Spleen (tissue), 11 donors: ENCODE measurements around the gene BTBD7. TPM values are rescaled to one million over a fixed set of nuclear protein-coding genes. Genes with fewer than 3 reads are reported as not detected.

Experiments used
- DNase-seq: peaks from one replicate; pipeline ENCODE4 v3.0.0-alpha.2; 2020
- H3K27ac ChIP-seq, 8 donors: fragments of 200-600 bp; sonication (generic) in 7 of 8; 1 replicate in 4 of 8; 2 replicates in 4 of 8; pipeline versions ENCODE4 v1.5.0 to v1.8.0; 2016 to 2021; ENCODE audit warnings: inconsistent platforms in 4 of 8, mild to moderate bottlenecking in 4 of 8, moderate library complexity in 1 of 8
- H3K27me3 ChIP-seq, 7 donors: fragments of 200-600 bp; sonication (generic) in 6 of 7; replicated peaks in 1 of 7; 1 replicate in 4 of 7; 2 replicates in 3 of 7; pipeline versions ENCODE4 v1.5.0 to v1.8.0; 2016 to 2021; ENCODE audit warnings: inconsistent platforms in 3 of 7, mild to moderate bottlenecking in 1 of 7
- H3K36me3 ChIP-seq, 6 donors: fragments of 200-600 bp; sonication (generic) in 5 of 6; 1 replicate in 4 of 6; 2 replicates in 2 of 6; pipeline versions ENCODE4 v1.5.0 to v1.8.0; 2016 to 2021; ENCODE audit warnings: inconsistent platforms in 2 of 6
- H3K4me1 ChIP-seq, 6 donors: fragments of 200-600 bp; sonication (generic) in 5 of 6; 1 replicate in 3 of 6; 2 replicates in 3 of 6; pipeline versions ENCODE4 v1.5.0 to v1.8.0; 2016 to 2021; ENCODE audit warnings: inconsistent platforms in 3 of 6
- H3K4me3 ChIP-seq, 8 donors: fragments of 200-600 bp; sonication (generic) in 7 of 8; 1 replicate in 4 of 8; 2 replicates in 4 of 8; pipeline versions ENCODE4 v1.5.0 to v1.8.0; 2016 to 2021; ENCODE audit warnings: inconsistent platforms in 4 of 8, mild to moderate bottlenecking in 4 of 8, moderate library complexity in 2 of 8
- H3K9me3 ChIP-seq, 8 donors: fragments of 200-600 bp; sonication (generic) in 7 of 8; 1 replicate in 4 of 8; 2 replicates in 4 of 8; pipeline versions ENCODE4 v1.5.0 to v1.8.0; 2016 to 2021; ENCODE audit warnings: inconsistent platforms in 4 of 8
- CTCF ChIP-seq, 11 experiments: fragments of 200-600 bp in 7 of 11; fragments of 450-650 bp in 4 of 11; sonication (generic) in 4 of 11; IDR thresholded peaks in 8 of 11; conservative IDR thresholded peaks in 3 of 11; 1 replicate in 7 of 11; 2 replicates in 4 of 11; pipeline versions ENCODE4 v1.4.0 to v1.8.0; 2016 to 2021; ENCODE audit warnings: antibody characterized with exemption in 11 of 11, inconsistent platforms in 4 of 11, mild to moderate bottlenecking in 1 of 11
- POLR2A ChIP-seq, 3 donors: fragments of 450-650 bp; IDR thresholded peaks; one replicate each; pipeline ENCODE4 v1.5.1; 2017; ENCODE audit warnings: antibody characterized with exemption in 3 of 3, mild to moderate bottlenecking in 1 of 3
- POLR2AphosphoS5 ChIP-seq, 3 donors: sonication (generic); formaldehyde crosslinking; IDR thresholded peaks; one replicate each; pipeline ENCODE4 v1.5.1; 2017; ENCODE audit warnings: antibody characterized with exemption in 3 of 3
- WGBS, 5 donors: extraction: QIAGEN DNeasy Blood & Tissue Kit in 3 of 5; methylation state at CpG; one replicate each; pipeline versions ENCODE4 v1.1.5 to v1.1.7; 2013 to 2018; 5-methylcytosine and 5-hydroxymethylcytosine counted together
- intact Hi-C: fragments of 100-400 bp; cut with DNase I; formaldehyde crosslinking; loops from one replicate; pipeline ENCODE4 v1.15.0; 2023; ENCODE audit warnings: low total_unique reads
- polyA plus RNA-seq, 3 donors: library from polyadenylated mRNA; stranded (reverse); fragments of 200-250 nt; gene quantifications; one replicate each; pipeline ENCODE4 v1.2.1, GENCODE V29; 2013
- total RNA-seq, 7 donors: library from RNA; depleted of rRNA in 3 of 7; stranded (reverse); fragments of >200 nt in 3 of 7; fragmentation: NEBNext Ultra II Directional in 4 of 7; extraction: Animal tissue kit (Norgen Biotek cat#: 25700) in 4 of 7; gene quantifications; one replicate each; pipeline versions ENCODE4 v1.1.0 to v1.2.1, GENCODE V29; 2016 to 2021
- donor health status: healthy with polysubstance abuse.
- donor health status: DM: no; HTN: no; CAD: no; lungs with moderate emphysema.
- donor health status: DM: no; HTN: no; CAD: no.
- donor health status: Bipolar disorder and iron deficiency.
- donor health status: healthy.
- donor health status: DM: no; HTN: no; CAD: no.
- donor health status: DM: yes; HTN: yes; CAD: no.

The BTBD7 gene
- total and polyA plus RNA-seq, 10 donors: 5.0 to 48.4 (median 29.5) TPM

- TF ChIP-seq POLR2AphosphoS5 (IDR thresholded peaks at IDR 0.05): no peak
- no peak for TF ChIP-seq CTCF (IDR thresholded peaks at IDR 0.05 in 8 of 11, conservative IDR thresholded peaks at IDR 0.05 in 3 of 11)
- TF ChIP-seq POLR2A (IDR thresholded peaks at IDR 0.05): no peak
- Histone ChIP-seq H3K27me3 (no peaks in the 10 kb centered on the region), H3K27ac (no peak overlapping the region), H3K36me3 (peaks cover 0 to 16% (median 0%) of the 10 kb centered on the region in 6 donors), H3K4me3 (no peak overlapping the region), H3K9me3 (no peaks in the 10 kb centered on the region), H3K4me1 (peaks cover 0 to 72% (median 51%) of the 10 kb centered on the region in 6 donors)
- DNase-seq: no peak
- intact Hi-C loops: no loop called here
- WGBS, 5 donors: 73 to 88% (median 87%) methylated on average over 2 of the region's 2 CpGs
Measured at GRCh38 chr14:93319494-93319893, 13.3 kb downstream of the BTBD7 start.

- WGBS, 5 donors: 87 to 95% (median 93%) methylated on average over 5 of the region's 5 CpGs
Measured at GRCh38 chr14:93318927-93319326, 13.9 kb downstream of the BTBD7 start.

GRCh38 chr14:93317875-93318807, 14.7 kb downstream of the BTBD7 start:
- no peak overlapping the region for H3K4me3 ChIP-seq
- H3K9me3 ChIP-seq: no peaks in the 10 kb centered on the region
- no peaks in the 10 kb centered on the region for H3K27me3 ChIP-seq
- no peak for DNase-seq
- peaks cover 0 to 7% (median 0%) of the 10 kb centered on the region in 6 donors for H3K36me3 ChIP-seq
- peaks cover 0 to 60% (median 43%) of the 10 kb centered on the region in 6 donors for H3K4me1 ChIP-seq
- TF ChIP-seq CTCF (IDR thresholded peaks at IDR 0.05 in 8 of 11, conservative IDR thresholded peaks at IDR 0.05 in 3 of 11) (no peak), POLR2A (IDR thresholded peaks at IDR 0.05) (no peak), POLR2AphosphoS5 (IDR thresholded peaks at IDR 0.05) (no peak)
- intact Hi-C loops: no loop called here
- peak overlapping the region in 3 of 8 donors; percentile 0 to 12 (median 5) for H3K27ac ChIP-seq
- 34 to 67% (median 50%) methylated on average over 6 of the region's 6 CpGs for whole genome bisulfite sequencing, 5 donors

More at GRCh38 chr14:93318927-93319326, 13.9 kb downstream of the BTBD7 start:
- peaks cover 0 to 66% (median 47%) of the 10 kb centered on the region in 6 donors for H3K4me1 ChIP-seq
- no peak overlapping the region for H3K27ac ChIP-seq
- H3K4me3 ChIP-seq: no peak overlapping the region
- no peaks in the 10 kb centered on the region for H3K27me3 ChIP-seq
- intact Hi-C loops: no loop called here
- DNase-seq: no peak
- TF ChIP-seq POLR2A (IDR thresholded peaks at IDR 0.05) (no peak), CTCF (IDR thresholded peaks at IDR 0.05 in 8 of 11, conservative IDR thresholded peaks at IDR 0.05 in 3 of 11) (no peak), POLR2AphosphoS5 (IDR thresholded peaks at IDR 0.05) (no peak)
- H3K9me3 ChIP-seq: no peaks in the 10 kb centered on the region
- H3K36me3 ChIP-seq: peaks cover 0 to 10% (median 0%) of the 10 kb centered on the region in 6 donors
